Measurements from ENCODE around the gene SETD3. TPM values are rescaled to one million over a fixed set of nuclear protein-coding genes. Genes with fewer than 3 reads are reported as not detected.

Gene SETD3
- total RNA-seq, 4 donors from 2014 or later, result 29.1 to 65.4 (median 36.3) TPM

GRCh38 chr14:99463974-99464373 lies 16.7 kb downstream of the SETD3 start:
- 77 to 81% methylated on average over 4 of the region's 4 CpGs for WGBS, 2 donors
- H3K36me3 ChIP-seq, result peaks cover 0 to 67% (median 8%) of the 10 kb centered on the region in 3 donors
- TF ChIP-seq CTCF (IDR thresholded peaks at IDR 0.05) (no peak), POLR2A (IDR thresholded peaks at IDR 0.05) (no peak)

GRCh38 chr14:99462210-99462609 lies 18.4 kb downstream of the SETD3 start:
- Histone ChIP-seq H3K9me3 (no peaks in the 10 kb centered on the region), H3K4me3 (no peak overlapping the region), H3K4me1 (peaks cover 0 to 2% (median 0%) of the 10 kb centered on the region in 3 donors), H3K27me3 (no peaks in the 10 kb centered on the region), H3K27ac (no peak overlapping the region), H3K36me3 (peaks cover 0 to 84% (median 13%) of the 10 kb centered on the region in 3 donors)
- no peak for DNase-seq
- intact Hi-C loops (cut with DNase I), result no loop called here
- 66 to 75% methylated on average over 6 of the region's 6 CpGs for WGBS, 2 donors
- TF ChIP-seq POLR2A (IDR thresholded peaks at IDR 0.05), result no peak
- no peak for TF ChIP-seq CTCF (IDR thresholded peaks at IDR 0.05)

More at GRCh38 chr14:99463974-99464373, 16.7 kb downstream of the SETD3 start:
- intact Hi-C loops (cut with DNase I), result no loop called here
- DNase-seq, result no peak
- Histone ChIP-seq H3K27me3 (no peaks in the 10 kb centered on the region), H3K4me1 (peaks cover 0 to 15% (median 0%) of the 10 kb centered on the region in 3 donors), H3K27ac (no peak overlapping the region), H3K9me3 (no peaks in the 10 kb centered on the region), H3K4me3 (no peak overlapping the region)

GRCh38 chr14:99461411-99462085 lies 19.1 kb downstream of the SETD3 start:
- no peak for DNase-seq
- 89 to 93% methylated on average over 5 of the region's 5 CpGs for WGBS, 2 donors
- H3K4me3 ChIP-seq, result no peak overlapping the region
- no peaks in the 10 kb centered on the region for H3K4me1 ChIP-seq
- H3K27me3 ChIP-seq, result no peaks in the 10 kb centered on the region
- TF ChIP-seq CTCF (IDR thresholded peaks at IDR 0.05), result no peak
- no peak for TF ChIP-seq POLR2A (IDR thresholded peaks at IDR 0.05)
- peaks cover 0 to 91% (median 13%) of the 10 kb centered on the region in 3 donors for H3K36me3 ChIP-seq
- no peaks in the 10 kb centered on the region for H3K9me3 ChIP-seq
- no peak overlapping the region for H3K27ac ChIP-seq
- intact Hi-C loops (cut with DNase I), result no loop called here

GRCh38 chr14:99460793-99461192 lies 19.9 kb downstream of the SETD3 start:
- DNase-seq, result no peak
- Histone ChIP-seq H3K36me3 (peaks cover 0 to 98% (median 13%) of the 10 kb centered on the region in 3 donors), H3K27ac (no peak overlapping the region), H3K4me1 (no peaks in the 10 kb centered on the region), H3K27me3 (no peaks in the 10 kb centered on the region), H3K9me3 (no peaks in the 10 kb centered on the region), H3K4me3 (no peak overlapping the region)
- TF ChIP-seq POLR2A (IDR thresholded peaks at IDR 0.05) (no peak), CTCF (IDR thresholded peaks at IDR 0.05) (no peak)
- intact Hi-C loops (cut with DNase I), result no loop called here
- WGBS, 2 donors, result 79 to 86% methylated on average over 3 of the region's 3 CpGs

- Histone ChIP-seq H3K27me3 (no peaks in the 10 kb centered on the region), H3K9me3 (no peaks in the 10 kb centered on the region), H3K4me1 (no peaks in the 10 kb centered on the region), H3K4me3 (no peak overlapping the region), H3K27ac (no peak overlapping the region), H3K36me3 (peaks cover 0 to 100% (median 12%) of the 10 kb centered on the region in 3 donors)
- intact Hi-C loops (cut with DNase I), result no loop called here
- DNase-seq, result no peak
- 87 to 90% methylated on average over 5 of the region's 5 CpGs for WGBS, 2 donors
- TF ChIP-seq CTCF (IDR thresholded peaks at IDR 0.05) (no peak), POLR2A (IDR thresholded peaks at IDR 0.05) (no peak)
These were observed 21.1 kb downstream of the SETD3 start for GRCh38 chr14:99459481-99460100.
